Measurements from ENCODE around the gene TCEA3.
A peak's percentile ranks its signal among the peaks of the same experiment; 100 is the strongest.

Gene TCEA3

DNA sequence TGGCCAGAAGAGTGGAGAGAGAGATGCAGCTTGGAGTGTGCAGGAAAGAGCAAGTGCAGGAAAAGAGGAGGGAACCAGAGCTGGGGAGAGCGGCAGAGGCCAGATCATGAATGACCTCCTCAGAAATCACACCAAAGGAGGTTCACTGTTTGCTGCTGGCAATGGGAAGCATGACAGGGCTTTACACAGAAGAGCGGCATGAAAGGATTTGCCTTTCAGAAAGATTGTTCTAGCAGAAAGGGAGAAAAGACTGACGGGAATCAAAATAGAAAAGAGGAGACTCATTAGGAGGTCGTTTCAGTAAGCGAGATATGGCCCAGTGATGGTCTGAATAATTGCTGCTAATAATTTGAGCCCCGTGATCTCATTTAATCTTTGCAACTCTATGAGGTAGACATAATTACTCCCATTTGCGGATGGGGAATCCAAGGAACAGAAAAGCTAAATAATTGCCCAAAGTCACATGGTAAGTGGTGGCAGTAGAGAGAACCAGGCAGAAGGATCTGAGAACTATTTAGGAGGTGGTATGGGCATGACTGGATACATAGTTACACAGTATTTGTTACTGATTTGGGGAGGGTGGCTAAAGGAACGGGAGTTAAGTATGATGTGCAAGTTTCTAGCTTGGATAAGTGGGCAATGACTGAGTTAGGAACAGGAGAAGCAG is 67.9 kb downstream of the TCEA3 start:
- DNase-seq (ENCODE audit: insufficient read length) (no peak), FAIRE-seq (no peak)
- TF ChIP-seq POLR2A (IDR thresholded peaks at IDR 0.05; ENCODE audit: low read depth, low read length) (no peak), TAF1 (IDR thresholded peaks at IDR 0.05; ENCODE audit: borderline replicate concordance, low read depth, low read length) (no peak), POLR2AphosphoS5 (IDR thresholded peaks at IDR 0.05; ENCODE audit: low read depth, low read length) (no peak)

DNA sequence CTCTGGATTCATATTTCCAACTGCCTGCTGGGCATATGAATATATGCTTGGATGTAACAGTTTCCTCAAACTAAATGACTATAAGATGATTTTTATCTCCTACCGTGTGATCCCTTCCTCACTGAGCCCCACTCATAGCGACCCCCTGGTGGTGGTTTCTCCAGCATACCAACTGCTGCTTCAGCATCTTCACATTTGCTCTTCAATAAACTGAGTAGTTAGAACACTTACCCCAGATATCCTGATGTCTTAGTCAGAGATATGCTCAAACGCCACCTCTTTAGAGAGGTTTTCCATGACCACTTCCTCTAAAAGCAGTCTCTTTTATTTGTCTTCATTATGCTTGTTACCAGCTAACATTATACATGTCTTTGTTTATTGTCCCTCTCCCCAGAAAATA is 70.3 kb downstream of the TCEA3 start:
- no peak for DNase-seq (ENCODE audit: insufficient read length)
- no peak for FAIRE-seq
- TF ChIP-seq POLR2A (IDR thresholded peaks at IDR 0.05; ENCODE audit: low read depth, low read length) (no peak), TAF1 (IDR thresholded peaks at IDR 0.05; ENCODE audit: borderline replicate concordance, low read depth, low read length) (no peak), POLR2AphosphoS5 (IDR thresholded peaks at IDR 0.05; ENCODE audit: low read depth, low read length) (no peak)

DNA sequence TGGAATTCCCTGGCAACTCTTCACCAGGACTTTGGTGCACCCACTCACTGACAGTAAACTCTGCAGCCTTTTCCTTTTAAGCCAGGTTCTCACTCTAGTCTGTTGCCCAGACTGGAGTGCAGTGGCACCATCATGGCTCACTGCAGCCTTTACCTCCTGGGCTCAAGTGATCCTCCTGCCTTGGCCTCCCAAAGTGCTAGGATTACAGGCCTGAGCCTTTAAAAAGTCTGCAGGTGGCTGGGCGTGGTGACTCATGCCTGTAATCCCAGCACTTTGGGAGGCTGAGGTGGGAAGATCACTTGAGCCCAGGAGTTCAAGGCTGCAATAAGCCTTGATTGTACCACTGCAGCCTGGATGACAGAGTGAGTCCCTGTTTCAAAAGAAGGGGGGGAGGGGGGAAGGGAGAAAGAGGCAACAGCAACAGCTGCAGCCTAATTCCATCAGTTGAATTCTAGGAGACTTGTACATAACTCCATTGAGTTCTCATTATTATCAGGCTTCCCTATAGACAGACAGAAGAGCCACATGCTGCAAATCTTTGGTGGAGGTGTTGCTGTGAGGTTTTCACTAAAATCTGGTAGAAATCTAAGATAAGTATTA is 72.4 kb downstream of the TCEA3 start:
- FAIRE-seq (no peak), DNase-seq (ENCODE audit: insufficient read length) (no peak)
- TF ChIP-seq TAF1 (IDR thresholded peaks at IDR 0.05; ENCODE audit: borderline replicate concordance, low read depth, low read length) (no peak), POLR2AphosphoS5 (IDR thresholded peaks at IDR 0.05; ENCODE audit: low read depth, low read length) (no peak), POLR2A (IDR thresholded peaks at IDR 0.05; ENCODE audit: low read depth, low read length) (no peak)

DNA sequence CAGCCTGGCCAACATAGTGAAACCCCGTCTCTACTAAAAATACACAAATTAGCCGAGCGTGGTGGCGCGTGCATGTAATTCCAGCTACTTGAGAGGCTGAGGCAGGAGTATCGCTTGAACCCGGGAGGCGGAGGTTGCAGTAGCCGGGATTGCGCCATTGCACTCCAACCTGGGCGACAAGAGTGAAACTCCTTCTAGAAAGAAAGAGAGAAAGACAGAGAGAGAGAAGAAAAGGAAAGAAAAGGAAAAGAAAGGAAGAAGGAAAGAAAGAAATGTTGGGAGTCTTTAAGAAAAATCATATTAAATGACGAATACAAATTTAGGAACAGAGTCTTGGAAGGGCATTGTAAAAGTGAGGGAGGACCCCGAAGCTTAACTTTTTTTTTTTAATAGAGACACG is 78.6 kb downstream of the TCEA3 start:
- no peak for TF ChIP-seq POLR2A (IDR thresholded peaks at IDR 0.05; ENCODE audit: low read depth, low read length)
- no peak for TF ChIP-seq POLR2AphosphoS5 (IDR thresholded peaks at IDR 0.05; ENCODE audit: low read depth, low read length)
- no peak for TF ChIP-seq TAF1 (IDR thresholded peaks at IDR 0.05; ENCODE audit: borderline replicate concordance, low read depth, low read length)
- no peak for DNase-seq (ENCODE audit: insufficient read length)
- no peak for FAIRE-seq

DNA sequence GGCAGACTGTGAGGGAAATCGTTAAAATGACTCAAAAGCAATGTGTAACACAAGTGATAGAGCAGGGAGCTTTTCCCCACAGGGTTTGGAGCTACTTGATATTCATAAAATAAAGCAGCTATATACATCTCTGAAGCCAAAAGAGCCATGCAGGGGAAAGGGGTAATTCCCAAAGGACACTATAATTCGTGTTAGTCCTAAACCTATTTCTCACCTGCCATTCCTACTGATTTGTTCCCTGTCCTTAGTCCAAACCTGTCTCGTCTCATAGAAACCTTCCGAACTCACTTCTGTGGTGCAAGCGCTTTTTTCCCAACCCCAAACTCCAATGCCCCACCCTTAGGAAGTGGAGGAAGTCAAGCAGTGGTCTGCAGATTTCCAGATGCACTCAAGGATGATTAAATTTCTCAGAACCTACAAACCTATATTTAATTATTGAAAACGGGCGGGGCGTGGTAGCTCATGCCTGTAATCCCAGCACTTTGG is 79.5 kb downstream of the TCEA3 start:
- DNase-seq (ENCODE audit: insufficient read length) (no peak), FAIRE-seq (no peak)
- no peak for TF ChIP-seq POLR2AphosphoS5 (IDR thresholded peaks at IDR 0.05; ENCODE audit: low read depth, low read length)

DNA sequence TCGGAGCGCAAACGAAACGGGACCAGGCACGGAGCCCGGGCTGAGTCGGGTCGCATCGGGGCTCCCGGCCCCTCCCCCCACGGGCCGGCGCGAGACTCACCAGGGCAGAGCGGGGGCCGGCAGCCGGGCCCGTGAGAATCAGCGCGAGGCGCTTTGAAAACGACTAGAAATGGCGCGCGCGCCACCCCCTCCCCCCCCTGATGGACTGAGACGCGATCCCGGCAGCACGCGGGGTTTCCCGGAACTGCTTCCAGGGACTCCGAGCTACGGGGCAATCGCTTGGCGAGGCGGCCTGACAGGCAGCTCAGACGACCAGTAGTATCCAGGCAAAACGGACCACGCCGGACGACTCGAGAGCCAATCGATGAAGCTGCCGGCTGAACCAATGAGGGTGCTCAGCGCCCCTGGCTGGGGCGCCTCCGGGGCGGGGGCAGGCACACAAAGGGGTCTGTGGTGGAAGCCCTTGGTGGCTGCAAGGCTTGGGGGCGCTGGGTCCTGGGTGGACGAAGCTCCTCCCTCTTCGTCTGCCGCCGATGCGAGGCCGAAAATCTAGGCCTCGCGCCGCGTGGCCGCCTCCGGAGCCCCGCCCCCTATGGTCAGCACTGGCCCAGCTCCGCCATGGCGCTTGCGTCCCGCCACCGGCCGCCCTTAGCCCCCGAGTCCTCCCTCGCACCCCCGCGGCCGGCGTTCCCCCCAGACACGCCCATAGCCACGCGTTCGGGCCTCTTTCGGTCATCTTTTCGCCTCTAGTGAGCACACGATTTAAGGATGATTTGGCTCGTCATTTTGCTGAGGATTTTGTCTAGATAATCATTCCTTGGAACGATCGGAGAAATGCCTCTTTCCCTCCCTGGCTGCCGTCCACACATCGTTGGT is 80.2 kb downstream of the TCEA3 start, which contains the start of gene HNRNPR:
HNRNPR (minus strand) TSS at position 174 of the 876 bp plus-strand sequence. CDS start 3,276 bp downstream, outside the sequence.
- FAIRE-seq = peak; percentile 97
- peak; percentile 98 for DNase-seq (ENCODE audit: insufficient read length)
- peak; percentile 85 for TF ChIP-seq POLR2AphosphoS5 (IDR thresholded peaks at IDR 0.05; ENCODE audit: low read depth, low read length)
- TF ChIP-seq TAF1 (IDR thresholded peaks at IDR 0.05; ENCODE audit: borderline replicate concordance, low read depth, low read length) = peak; percentile 80
- TF ChIP-seq POLR2A (IDR thresholded peaks at IDR 0.05; ENCODE audit: low read depth, low read length) = peak; percentile 93

DNA sequence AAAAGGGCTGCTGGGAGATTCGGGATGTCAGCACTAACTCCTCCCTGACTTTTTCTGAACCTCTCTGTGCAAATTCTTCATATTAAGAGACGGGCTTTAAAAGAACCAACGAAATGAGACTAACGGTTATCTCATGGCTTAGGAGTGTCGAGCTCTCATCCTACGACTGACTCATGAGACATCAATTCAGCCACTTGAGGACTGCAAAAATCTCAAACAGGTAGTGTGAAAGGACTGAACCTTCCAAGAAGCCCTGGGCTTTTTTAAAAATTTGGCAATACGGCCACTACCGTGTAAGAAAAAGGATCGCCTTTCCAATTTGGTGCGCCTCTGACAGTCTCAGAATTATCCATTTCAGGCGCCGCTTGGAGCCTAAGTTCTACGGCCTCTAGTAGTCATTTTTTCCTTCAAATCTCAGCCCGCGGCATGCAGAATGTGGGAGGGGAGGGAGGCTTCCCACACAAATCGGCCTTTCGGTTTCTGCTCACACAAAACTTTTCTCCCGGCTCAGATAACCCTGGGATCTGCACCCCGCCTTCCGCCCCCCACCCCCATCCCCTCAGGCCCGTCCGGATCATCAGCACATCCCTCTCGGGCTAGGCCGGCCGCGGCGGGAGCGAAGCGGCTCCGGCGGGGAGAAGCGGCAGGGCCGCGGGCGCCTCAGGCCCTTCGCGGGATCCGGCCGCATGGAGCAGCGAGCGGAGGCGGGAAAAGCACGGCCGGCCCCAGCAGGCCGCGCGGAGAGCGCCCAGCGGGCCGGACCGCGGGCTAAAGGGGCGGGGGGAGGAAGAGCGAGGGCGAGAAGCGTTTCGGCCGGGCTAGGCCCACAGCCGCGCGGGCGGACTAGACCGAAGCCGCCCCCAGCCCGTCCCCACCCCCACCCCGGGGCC is 81.1 kb downstream of the TCEA3 start:
- DNase-seq (ENCODE audit: insufficient read length) = no peak

DNA sequence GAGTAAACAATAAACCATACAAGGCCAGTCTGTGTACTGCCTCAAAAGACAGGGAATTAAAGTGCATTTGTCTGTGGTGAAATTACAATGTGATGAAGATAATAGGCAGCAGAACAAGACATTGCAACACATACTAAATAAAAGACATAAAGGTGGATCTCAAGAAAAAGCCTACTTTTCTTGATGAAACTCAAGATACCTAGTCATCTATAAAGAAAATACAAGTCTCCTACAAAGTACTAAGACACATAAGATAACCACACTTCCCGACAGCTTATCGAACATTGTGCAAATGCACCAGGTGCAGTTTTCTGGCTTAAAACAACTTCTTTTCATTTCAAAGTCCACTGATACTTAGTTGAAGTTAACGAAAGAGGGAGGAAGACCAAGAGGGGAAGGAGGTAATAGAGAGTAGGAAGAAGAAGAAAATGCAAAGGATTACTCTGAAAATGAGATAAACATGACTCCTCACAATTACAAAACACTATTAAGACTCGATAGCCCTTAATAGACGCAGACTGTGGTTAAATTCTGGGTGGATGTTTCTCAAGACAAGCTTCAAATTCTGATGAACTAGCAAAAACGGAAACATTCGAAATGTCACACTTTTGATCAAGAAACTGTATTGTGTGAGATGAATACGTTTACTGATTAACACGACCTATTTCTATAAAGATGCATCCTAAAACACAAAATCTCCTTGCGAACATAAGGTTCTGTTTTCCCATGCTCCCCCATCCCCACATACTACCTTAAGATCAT is 82.4 kb downstream of the TCEA3 start:
- DNase-seq (ENCODE audit: insufficient read length) = no peak
- FAIRE-seq = no peak
- TF ChIP-seq POLR2AphosphoS5 (IDR thresholded peaks at IDR 0.05; ENCODE audit: low read depth, low read length) = no peak
- TF ChIP-seq POLR2A (IDR thresholded peaks at IDR 0.05; ENCODE audit: low read depth, low read length) = no peak

More for the DNA sequence above, 81.1 kb downstream of the TCEA3 start:
- no peak for TF ChIP-seq POLR2A (IDR thresholded peaks at IDR 0.05; ENCODE audit: low read depth, low read length)
- TF ChIP-seq TAF1 (IDR thresholded peaks at IDR 0.05; ENCODE audit: borderline replicate concordance, low read depth, low read length) = no peak
- TF ChIP-seq POLR2AphosphoS5 (IDR thresholded peaks at IDR 0.05; ENCODE audit: low read depth, low read length) = no peak
- FAIRE-seq = peak; percentile 21

DNA sequence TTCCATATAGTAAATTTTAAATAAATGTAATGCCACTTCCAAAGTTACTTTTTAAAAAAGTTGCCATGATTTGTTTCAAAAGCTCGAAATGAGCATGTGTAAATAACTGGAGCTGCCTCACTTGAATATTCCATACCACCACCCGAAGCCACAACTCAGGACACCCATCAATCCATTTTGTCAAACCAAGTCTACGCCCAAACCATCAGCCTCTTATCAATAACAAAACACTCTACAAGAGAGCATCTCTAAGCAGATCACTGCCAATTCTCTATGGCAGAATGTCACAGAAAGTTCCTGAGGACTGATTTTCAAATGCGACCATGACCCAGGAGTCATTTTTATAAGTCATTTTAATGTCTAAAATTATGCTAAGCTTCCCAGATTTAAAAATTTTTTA is 84.9 kb downstream of the TCEA3 start:
- no peak for TF ChIP-seq POLR2A (IDR thresholded peaks at IDR 0.05; ENCODE audit: low read depth, low read length)
- no peak for TF ChIP-seq TAF1 (IDR thresholded peaks at IDR 0.05; ENCODE audit: borderline replicate concordance, low read depth, low read length)
- TF ChIP-seq POLR2AphosphoS5 (IDR thresholded peaks at IDR 0.05; ENCODE audit: low read depth, low read length) = no peak
- no peak for FAIRE-seq
- no peak for DNase-seq (ENCODE audit: insufficient read length)

DNA sequence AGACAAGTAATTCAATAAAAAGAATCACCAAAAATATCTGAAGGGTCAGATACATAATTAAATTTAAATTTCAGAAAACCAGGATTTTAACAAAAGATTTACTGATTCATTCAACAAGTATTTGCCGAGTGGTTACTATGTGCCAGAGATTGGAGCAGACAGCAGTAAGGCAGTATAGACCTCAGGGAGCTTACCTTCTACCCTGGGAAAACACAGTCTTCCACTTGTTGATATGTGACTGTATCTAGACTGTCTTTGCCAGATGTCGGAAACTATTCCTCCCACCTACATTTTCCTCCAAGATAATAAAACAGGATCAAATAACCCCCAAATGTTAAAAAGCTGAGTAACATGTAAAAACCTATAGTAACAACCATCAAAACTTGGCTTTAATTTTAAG is 86.7 kb downstream of the TCEA3 start:
- TF ChIP-seq TAF1 (IDR thresholded peaks at IDR 0.05; ENCODE audit: borderline replicate concordance, low read depth, low read length) (no peak), POLR2AphosphoS5 (IDR thresholded peaks at IDR 0.05; ENCODE audit: low read depth, low read length) (no peak), POLR2A (IDR thresholded peaks at IDR 0.05; ENCODE audit: low read depth, low read length) (no peak)
- no peak for DNase-seq (ENCODE audit: insufficient read length)
- FAIRE-seq = no peak
